CD4-positive, alpha-beta T cell treated with Interleukin-12 subunit alpha and Interleukin-12 subunit beta, for 1 hour (primary cell): Measurements from ENCODE around the gene TRMO.
"Not testable (repeated sequence)": the region's sequence is repeated elsewhere in the genome, so short reads cannot be mapped to it uniquely, and the experiment has no call there.

ENCODE experiments used
- DNase-seq: peaks from one replicate; pipeline ENCODE4 v3.0.0-alpha.2; 2020

TRMO gene

GRCh38 chr9:97921959-97922724 is at the start of gene TRMO:
Gene TRMO, minus strand, starts transcription at chr9:97922500. Its CDS starts 7 bp downstream, at chr9:97922493.
- peak; percentile 98 for DNase-seq

- no peak for DNase-seq
Measured at GRCh38 chr9:97970165-97970564, 47.9 kb upstream of the TRMO start.

- no peak for DNase-seq
Measured at GRCh38 chr9:97969014-97969413, 46.7 kb upstream of the TRMO start.

- DNase-seq, result no peak
Measured at GRCh38 chr9:97966493-97966892, 44.2 kb upstream of the TRMO start.

- no peak for DNase-seq
Measured at GRCh38 chr9:97964901-97965300, 42.6 kb upstream of the TRMO start.

- DNase-seq, result no peak
Measured at GRCh38 chr9:97963232-97963631, 40.9 kb upstream of the TRMO start.

GRCh38 chr9:97962575-97962974 is 40.3 kb upstream of the TRMO start:
- no peak for DNase-seq

GRCh38 chr9:97962136-97962535 is 39.8 kb upstream of the TRMO start:
- no peak for DNase-seq

GRCh38 chr9:97961361-97961760 is 39.1 kb upstream of the TRMO start:
- DNase-seq, result no peak

GRCh38 chr9:97960678-97961328 is 38.5 kb upstream of the TRMO start:
- not testable (repeated sequence) for DNase-seq

GRCh38 chr9:97959585-97959984 is 37.3 kb upstream of the TRMO start:
- no peak for DNase-seq

GRCh38 chr9:97958812-97959511 is 36.7 kb upstream of the TRMO start:
- no peak for DNase-seq

- DNase-seq, result no peak
Measured at GRCh38 chr9:97956331-97956730, 34.0 kb upstream of the TRMO start.

GRCh38 chr9:97954550-97954989 is 32.3 kb upstream of the TRMO start:
- peak; percentile 77 for DNase-seq

GRCh38 chr9:97950873-97951272 is 28.6 kb upstream of the TRMO start:
- DNase-seq, result not testable (repeated sequence)

- not testable (repeated sequence) for DNase-seq
Measured at GRCh38 chr9:97947094-97947493, 24.8 kb upstream of the TRMO start.

- DNase-seq, result not testable (repeated sequence)
Measured at GRCh38 chr9:97945470-97945869, 23.2 kb upstream of the TRMO start.

- DNase-seq, result no peak
Measured at GRCh38 chr9:97944612-97945011, 22.3 kb upstream of the TRMO start.

GRCh38 chr9:97943308-97943855 is 21.1 kb upstream of the TRMO start:
- no peak for DNase-seq

GRCh38 chr9:97941323-97941722 is 19.0 kb upstream of the TRMO start:
- no peak for DNase-seq

- DNase-seq, result no peak
Measured at GRCh38 chr9:97940741-97941140, 18.4 kb upstream of the TRMO start.

- no peak for DNase-seq
Measured at GRCh38 chr9:97940233-97940632, 17.9 kb upstream of the TRMO start.

GRCh38 chr9:97938081-97938644 is 15.9 kb upstream of the TRMO start, which contains the start of gene HEMGN:
Gene HEMGN, minus strand, starts transcription at chr9:97938172. Its CDS starts 36 bp downstream, at chr9:97938136.
- peak; percentile 73 for DNase-seq
